Transverse colon (tissue), 4 donors: ENCODE results near the gene CATSPER3. TPM values are rescaled to one million over a fixed set of nuclear protein-coding genes. Genes with fewer than 3 reads are reported as not detected.

ENCODE experiments used
- DNase-seq: peaks from one replicate; pipeline ENCODE4 v3.0.0-alpha.2; 2019
- H3K27ac ChIP-seq, 4 donors: fragments of 200-600 bp; sonication (generic); 2 replicates each; pipeline ENCODE4 v1.5.1; 2016 to 2018; ENCODE audit warnings: inconsistent platforms in 4 of 4
- H3K27me3 ChIP-seq: fragments of 200-600 bp; sonication (generic); 2 replicates; pipeline ENCODE4 v1.5.1; 2017; ENCODE audit warnings: inconsistent platforms
- H3K36me3 ChIP-seq, 4 donors: fragments of 200-600 bp; sonication (generic); 2 replicates each; pipeline ENCODE4 v1.5.1; 2017 to 2019; ENCODE audit warnings: inconsistent platforms in 4 of 4
- H3K4me1 ChIP-seq, 4 donors: fragments of 200-600 bp; sonication (generic); 2 replicates each; pipeline ENCODE4 v1.5.1; 2017 to 2020; ENCODE audit warnings: inconsistent platforms in 4 of 4
- H3K4me3 ChIP-seq, 4 donors: fragments of 200-600 bp; sonication (generic); 1 replicate in 1 of 4; 2 replicates in 3 of 4; pipeline versions ENCODE4 v1.5.1 to v1.6.1; 2017 to 2019; ENCODE audit warnings: inconsistent platforms in 4 of 4
- H3K9me3 ChIP-seq, 2 donors: fragments of 200-600 bp; sonication (generic); 2 replicates each; pipeline ENCODE4 v1.5.1; 2017 to 2019; ENCODE audit warnings: inconsistent platforms in 2 of 2
- CTCF ChIP-seq, 5 experiments: fragments of 200-600 bp in 3 of 5; fragments of 450-650 bp in 2 of 5; sonication (generic) in 3 of 5; IDR thresholded peaks; 1 replicate in 2 of 5; 2 replicates in 3 of 5; pipeline ENCODE4 v1.5.1; 2016 to 2017; ENCODE audit warnings: antibody characterized with exemption in 5 of 5, inconsistent platforms in 3 of 5, mild to moderate bottlenecking in 2 of 5, moderate library complexity in 1 of 5
- EP300 ChIP-seq: sonication (generic); formaldehyde crosslinking; IDR thresholded peaks from one replicate; pipeline ENCODE4 v1.6.1; 2017; ENCODE audit warnings: antibody characterized with exemption, low read depth
- POLR2A ChIP-seq: fragments of 450-650 bp; IDR thresholded peaks from one replicate; pipeline ENCODE4 v1.6.1; 2016; ENCODE audit warnings: antibody characterized with exemption, mild to moderate bottlenecking, moderate library complexity
- POLR2AphosphoS5 ChIP-seq, 3 donors: sonication (generic); formaldehyde crosslinking; IDR thresholded peaks; one replicate each; pipeline ENCODE4 v1.6.1; 2016; ENCODE audit warnings: antibody characterized with exemption in 3 of 3
- WGBS, 2 donors: methylation state at CpG; one replicate each; pipeline ENCODE4 v1.1.5; 2018; ENCODE audit warnings: low coverage in 1 of 2; 5-methylcytosine and 5-hydroxymethylcytosine counted together
- in situ Hi-C, 4 donors: fragments of 200-750 bp; cut with MboI; loops; one replicate each; pipeline versions ENCODE4 v1.15.0 to v1.15.1; 2017; ENCODE audit warnings: low sequenced_read_pairs in 3 of 4, low pct_ligation_motif_present in 1 of 4, low pct_unique_long_range_greater_than_20kb in 1 of 4
- intact Hi-C: fragments of 100-400 bp; cut with DNase I; formaldehyde crosslinking; loops from one replicate; pipeline ENCODE4 v1.15.1; 2023; ENCODE audit warnings: low total_unique reads
- total RNA-seq, 4 donors: library from RNA; depleted of rRNA; stranded (reverse); fragments of >200 nt; gene quantifications; one replicate each; pipeline ENCODE4 v1.1.0, GENCODE V29; 2016

CATSPER3 gene
- total RNA-seq, 4 donors from 2014 or later, result 0.32 to 4.1 (median 1.1) TPM; not detected in 1

GRCh38 chr5:135035678-135036030, 67.9 kb downstream of the CATSPER3 start:
- Histone ChIP-seq H3K27ac (peak overlapping the region; percentile 65 to 85 (median 77)), H3K36me3 (no peaks in the 10 kb centered on the region), H3K4me3 (no peak overlapping the region), H3K4me1 (peaks cover 28 to 52% (median 48%) of the 10 kb centered on the region in 4 donors), H3K27me3 (peaks cover 100% of the 10 kb centered on the region), H3K9me3 (no peaks in the 10 kb centered on the region)
- TF ChIP-seq EP300 (no peak), CTCF (IDR thresholded peaks at IDR 0.05) (no peak)
- intact Hi-C loops, result no loop called here
- DNase-seq, result no peak
- WGBS, 2 donors, result 59% methylated on average over 6 of the region's 6 CpGs; no CpG with 5 or more reads in 1 of the 2 donors
- in situ Hi-C loops, result loop anchor here in 1 of 4 donors (25.0 kb wide), 1 partner anchor 152 kb away; no protein-coding TSS in a partner anchor

- H3K4me1 ChIP-seq, result peaks cover 20 to 46% (median 41%) of the 10 kb centered on the region in 4 donors
- intact Hi-C loops (no loop called here), in situ Hi-C loops (loop anchor here in 1 of 4 donors (25.0 kb wide), 1 partner anchor 151 kb away; no protein-coding TSS in a partner anchor)
- no peak for TF ChIP-seq EP300
- no peak for TF ChIP-seq POLR2AphosphoS5 (IDR thresholded peaks at IDR 0.05)
- TF ChIP-seq POLR2A, result no peak
- no peak for TF ChIP-seq CTCF (IDR thresholded peaks at IDR 0.05)
- 77% methylated on average over 4 of the region's 4 CpGs; no CpG with 5 or more reads in 1 of the 2 donors for WGBS, 2 donors
- peak overlapping the region; percentile 36 to 85 (median 60) for H3K27ac ChIP-seq
- no peak for DNase-seq
- H3K4me3 ChIP-seq, result no peak overlapping the region
- no peaks in the 10 kb centered on the region for H3K36me3 ChIP-seq
- H3K27me3 ChIP-seq, result peaks cover 100% of the 10 kb centered on the region
- H3K9me3 ChIP-seq, result no peaks in the 10 kb centered on the region
Observed at GRCh38 chr5:135036405-135036804, 68.7 kb downstream of the CATSPER3 start.

- Histone ChIP-seq H3K9me3 (no peaks in the 10 kb centered on the region), H3K36me3 (no peaks in the 10 kb centered on the region), H3K27me3 (peaks cover 100% of the 10 kb centered on the region), H3K4me1 (peaks cover 15 to 44% (median 36%) of the 10 kb centered on the region in 4 donors), H3K4me3 (peak overlapping the region in 2 of 4 donors; percentile 36 to 50), H3K27ac (peak overlapping the region; percentile 36 to 85 (median 60))
- in situ Hi-C loops, result loop anchor here in 1 of 4 donors (25.0 kb wide), 1 partner anchor 150 kb away; no protein-coding TSS in a partner anchor
- intact Hi-C loops, result no loop called here
- no peak for TF ChIP-seq POLR2A
- TF ChIP-seq CTCF (IDR thresholded peaks at IDR 0.05), result no peak
- TF ChIP-seq EP300, result no peak
- TF ChIP-seq POLR2AphosphoS5 (IDR thresholded peaks at IDR 0.05), result no peak
- no peak for DNase-seq
- 25% methylated on average over 11 of the region's 11 CpGs; no CpG with 5 or more reads in 1 of the 2 donors for WGBS, 2 donors
Observed at GRCh38 chr5:135037519-135038204, 70.0 kb downstream of the CATSPER3 start.

GRCh38 chr5:135038205-135038812, 70.6 kb downstream of the CATSPER3 start:
- no peaks in the 10 kb centered on the region for H3K36me3 ChIP-seq
- peaks cover 99% of the 10 kb centered on the region for H3K27me3 ChIP-seq
- intact Hi-C loops, result no loop called here
- in situ Hi-C loops, result loop anchor here in 1 of 4 donors (25.0 kb wide), 1 partner anchor 149 kb away; no protein-coding TSS in a partner anchor
- peak overlapping the region in 3 of 4 donors; percentile 12 to 50 (median 36) for H3K4me3 ChIP-seq
- no peak for DNase-seq
- TF ChIP-seq POLR2A, result no peak
- no peak for TF ChIP-seq EP300
- TF ChIP-seq CTCF (IDR thresholded peaks at IDR 0.05), result no peak
- no peak for TF ChIP-seq POLR2AphosphoS5 (IDR thresholded peaks at IDR 0.05)
- peaks cover 8 to 38% (median 29%) of the 10 kb centered on the region in 4 donors for H3K4me1 ChIP-seq
- H3K27ac ChIP-seq, result peak overlapping the region; percentile 36 to 85 (median 60)
- H3K9me3 ChIP-seq, result no peaks in the 10 kb centered on the region
- 20 to 32% methylated on average over 1 to 20 of the region's 20 CpGs for WGBS, 2 donors
